NCI-H1048 (cell line): ENCODE measurements around the gene VPS16.

Source experiments
- DNase-seq: peaks from one replicate; lab custom pipeline; 2025; lab: John Stamatoyannopoulos, UW

VPS16 gene

GRCh38 chr20:2900845-2901592, 60.5 kb downstream of the VPS16 start:
- no peak for DNase-seq

GRCh38 chr20:2902291-2902690, 61.7 kb downstream of the VPS16 start:
- DNase-seq, result no peak

- DNase-seq, result no peak
These were observed 62.3 kb downstream of the VPS16 start for GRCh38 chr20:2902818-2903217.

- no peak for DNase-seq
These were observed 63.1 kb downstream of the VPS16 start for GRCh38 chr20:2903686-2904085.

GRCh38 chr20:2907519-2907918, 67.0 kb downstream of the VPS16 start:
- no peak for DNase-seq

- DNase-seq, result no peak
These were observed 69.4 kb downstream of the VPS16 start for GRCh38 chr20:2909953-2910352.

GRCh38 chr20:2911200-2911599, 70.7 kb downstream of the VPS16 start:
- no peak for DNase-seq

GRCh38 chr20:2914160-2914559, 73.6 kb downstream of the VPS16 start:
- no peak for DNase-seq
